HepG2 (cell line): ENCODE results near the gene ACSS1. TPM values are rescaled to one million over a fixed set of nuclear protein-coding genes. Genes with fewer than 3 reads are reported as not detected.

ENCODE experiments used
- ARHGAP35 ChIP-seq: sonication (generic); formaldehyde crosslinking; IDR thresholded peaks from 2 replicates; pipeline ENCODE4 v1.9.0; 2022; ENCODE audit warnings: mild to moderate bottlenecking, inconsistent platforms, moderate library complexity, missing genetic modification reagents, borderline replicate concordance
- HOXA9 ChIP-seq: sonication (generic); formaldehyde crosslinking; IDR thresholded peaks from 2 replicates; pipeline ENCODE4 v1.8.1; 2022; ENCODE audit warnings: missing genetic modification reagents, mild to moderate bottlenecking, moderate library complexity, borderline replicate concordance
- KLF12 ChIP-seq: sonication (generic); formaldehyde crosslinking; IDR thresholded peaks from 2 replicates; pipeline ENCODE4 v1.4.0; 2020; ENCODE audit warnings: missing genetic modification reagents, borderline replicate concordance
- KLF13 ChIP-seq: sonication (generic); formaldehyde crosslinking; IDR thresholded peaks from 2 replicates; pipeline ENCODE4 v1.4.0; 2020; ENCODE audit warnings: mild to moderate bottlenecking, missing genetic modification reagents
- MAZ ChIP-seq, 2 experiments: sonication (generic) in 1 of 2; formaldehyde crosslinking in 1 of 2; IDR thresholded peaks; 2 replicates each; pipeline versions ENCODE4 v1.5.0 to v1.6.1; 2012 to 2020; ENCODE audit warnings: low read depth in 2 of 2, mild to moderate bottlenecking in 2 of 2, borderline replicate concordance in 1 of 2, improper control_type of control experiment in 1 of 2, low read length in 1 of 2, missing genetic modification reagents in 1 of 2, moderate library complexity in 1 of 2
- MTERF4 ChIP-seq: sonication (generic); formaldehyde crosslinking; IDR thresholded peaks from 2 replicates; pipeline ENCODE4 v1.8.0; 2023; ENCODE audit warnings: mild to moderate bottlenecking, missing genetic modification reagents
- NFYC ChIP-seq: IDR thresholded peaks from 2 replicates; pipeline ENCODE4 v1.6.1; 2016; ENCODE audit warnings: missing genetic modification reagents, missing compliant biosample characterization
- RAD21 ChIP-seq: fragments of 450-650 bp; formaldehyde crosslinking; IDR thresholded peaks from 2 replicates; pipeline ENCODE4 v1.5.0; 2020; ENCODE audit warnings: mild to moderate bottlenecking
- ZBTB7A ChIP-seq: sonication (generic); formaldehyde crosslinking; IDR thresholded peaks from 2 replicates; pipeline ENCODE4 v1.8.0; 2022; ENCODE audit warnings: mild to moderate bottlenecking, missing genetic modification reagents
- ZFP91 ChIP-seq: sonication (generic); formaldehyde crosslinking; IDR thresholded peaks from 2 replicates; pipeline ENCODE4 v1.9.0; 2022; ENCODE audit warnings: missing genetic modification reagents, mild to moderate bottlenecking, borderline replicate concordance
- ZNF274 ChIP-seq: sonication (generic); formaldehyde crosslinking; IDR thresholded peaks from 2 replicates; pipeline ENCODE4 v1.5.1; 2020; ENCODE audit warnings: mild to moderate bottlenecking, missing genetic modification reagents
- ZSCAN5A ChIP-seq: sonication (generic); formaldehyde crosslinking; IDR thresholded peaks from 2 replicates; pipeline ENCODE4 v1.8.0; 2022; ENCODE audit warnings: mild to moderate bottlenecking, missing genetic modification reagents, borderline replicate concordance
- polyA plus RNA-seq, 8 experiments: library from polyadenylated mRNA; depleted of rRNA in 3 of 8; stranded (reverse) in 7 of 8; unstranded in 1 of 8; fragments of >200 nt; fragmentation: Illumina TruSeq in 4 of 8; extraction: Trizol in 4 of 8; gene quantifications; 2 replicates each; pipeline versions ENCODE4 v1.2.1 to v1.2.3, GENCODE V29; 2011 to 2016; ENCODE audit warnings: low read depth in 4 of 8, missing spikeins in 1 of 8, mixed read lengths in 1 of 8; ENCODE audit not compliant: insufficient read depth in 1 of 8
- total RNA-seq, 5 experiments: library from RNA; depleted of rRNA; stranded (reverse); fragments of >200 nt; fragmentation: Illumina TruSeq; extraction: Trizol; gene quantifications; 2 replicates each; pipeline ENCODE4 v1.2.3, GENCODE V29; 2016; ENCODE audit warnings: low read depth in 1 of 5
- TF ChIP-seq, protein P1 (sequence below): sonication (generic); formaldehyde crosslinking; IDR thresholded peaks from 2 replicates; pipeline ENCODE4 v1.4.0; 2020; ENCODE audit warnings: missing genetic modification reagents, mild to moderate bottlenecking, borderline replicate concordance
- TF ChIP-seq, protein P2 (sequence below): sonication (generic); formaldehyde crosslinking; IDR thresholded peaks from 2 replicates; pipeline ENCODE4 v1.4.0; 2020; ENCODE audit warnings: low read depth, missing genetic modification reagents

The ACSS1 gene
- total and polyA plus RNA-seq, 2 of the 13 experiments (the other 11 are each of a cell fraction or from before 2014, with no cell fraction given) = 15.2 to 41.6 TPM

- TF ChIP-seq, protein P1, sequence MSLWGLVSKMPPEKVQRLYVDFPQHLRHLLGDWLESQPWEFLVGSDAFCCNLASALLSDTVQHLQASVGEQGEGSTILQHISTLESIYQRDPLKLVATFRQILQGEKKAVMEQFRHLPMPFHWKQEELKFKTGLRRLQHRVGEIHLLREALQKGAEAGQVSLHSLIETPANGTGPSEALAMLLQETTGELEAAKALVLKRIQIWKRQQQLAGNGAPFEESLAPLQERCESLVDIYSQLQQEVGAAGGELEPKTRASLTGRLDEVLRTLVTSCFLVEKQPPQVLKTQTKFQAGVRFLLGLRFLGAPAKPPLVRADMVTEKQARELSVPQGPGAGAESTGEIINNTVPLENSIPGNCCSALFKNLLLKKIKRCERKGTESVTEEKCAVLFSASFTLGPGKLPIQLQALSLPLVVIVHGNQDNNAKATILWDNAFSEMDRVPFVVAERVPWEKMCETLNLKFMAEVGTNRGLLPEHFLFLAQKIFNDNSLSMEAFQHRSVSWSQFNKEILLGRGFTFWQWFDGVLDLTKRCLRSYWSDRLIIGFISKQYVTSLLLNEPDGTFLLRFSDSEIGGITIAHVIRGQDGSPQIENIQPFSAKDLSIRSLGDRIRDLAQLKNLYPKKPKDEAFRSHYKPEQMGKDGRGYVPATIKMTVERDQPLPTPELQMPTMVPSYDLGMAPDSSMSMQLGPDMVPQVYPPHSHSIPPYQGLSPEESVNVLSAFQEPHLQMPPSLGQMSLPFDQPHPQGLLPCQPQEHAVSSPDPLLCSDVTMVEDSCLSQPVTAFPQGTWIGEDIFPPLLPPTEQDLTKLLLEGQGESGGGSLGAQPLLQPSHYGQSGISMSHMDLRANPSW (CRISPR knock-in tag) = no peak
- TF ChIP-seq MTERF4 (CRISPR knock-in tag) (no peak), ZNF274 (CRISPR knock-in tag) (no peak), NFYC (CRISPR knock-in tag) (0 out of 2 replicates have a peak, but pooled peaks have one; percentile 15), KLF12 (CRISPR knock-in tag) (no peak), MAZ (IDR thresholded peaks at IDR 0.05; ENCODE audit: borderline replicate concordance, low read depth, low read length) (no peak), MAZ (CRISPR knock-in tag; IDR thresholded peaks at IDR 0.05; ENCODE audit: low read depth) (no peak), ARHGAP35 (CRISPR knock-in tag) (no peak), RAD21 (CRISPR knock-in tag) (peak; percentile 96), ZSCAN5A (CRISPR knock-in tag) (peak; percentile 48; the same call in 1 of the 2 replicates), HOXA9 (CRISPR knock-in tag) (no peak), ZFP91 (CRISPR knock-in tag) (no peak), ZBTB7A (CRISPR knock-in tag) (no peak), KLF13 (CRISPR knock-in tag) (no peak)
- TF ChIP-seq, protein P2, sequence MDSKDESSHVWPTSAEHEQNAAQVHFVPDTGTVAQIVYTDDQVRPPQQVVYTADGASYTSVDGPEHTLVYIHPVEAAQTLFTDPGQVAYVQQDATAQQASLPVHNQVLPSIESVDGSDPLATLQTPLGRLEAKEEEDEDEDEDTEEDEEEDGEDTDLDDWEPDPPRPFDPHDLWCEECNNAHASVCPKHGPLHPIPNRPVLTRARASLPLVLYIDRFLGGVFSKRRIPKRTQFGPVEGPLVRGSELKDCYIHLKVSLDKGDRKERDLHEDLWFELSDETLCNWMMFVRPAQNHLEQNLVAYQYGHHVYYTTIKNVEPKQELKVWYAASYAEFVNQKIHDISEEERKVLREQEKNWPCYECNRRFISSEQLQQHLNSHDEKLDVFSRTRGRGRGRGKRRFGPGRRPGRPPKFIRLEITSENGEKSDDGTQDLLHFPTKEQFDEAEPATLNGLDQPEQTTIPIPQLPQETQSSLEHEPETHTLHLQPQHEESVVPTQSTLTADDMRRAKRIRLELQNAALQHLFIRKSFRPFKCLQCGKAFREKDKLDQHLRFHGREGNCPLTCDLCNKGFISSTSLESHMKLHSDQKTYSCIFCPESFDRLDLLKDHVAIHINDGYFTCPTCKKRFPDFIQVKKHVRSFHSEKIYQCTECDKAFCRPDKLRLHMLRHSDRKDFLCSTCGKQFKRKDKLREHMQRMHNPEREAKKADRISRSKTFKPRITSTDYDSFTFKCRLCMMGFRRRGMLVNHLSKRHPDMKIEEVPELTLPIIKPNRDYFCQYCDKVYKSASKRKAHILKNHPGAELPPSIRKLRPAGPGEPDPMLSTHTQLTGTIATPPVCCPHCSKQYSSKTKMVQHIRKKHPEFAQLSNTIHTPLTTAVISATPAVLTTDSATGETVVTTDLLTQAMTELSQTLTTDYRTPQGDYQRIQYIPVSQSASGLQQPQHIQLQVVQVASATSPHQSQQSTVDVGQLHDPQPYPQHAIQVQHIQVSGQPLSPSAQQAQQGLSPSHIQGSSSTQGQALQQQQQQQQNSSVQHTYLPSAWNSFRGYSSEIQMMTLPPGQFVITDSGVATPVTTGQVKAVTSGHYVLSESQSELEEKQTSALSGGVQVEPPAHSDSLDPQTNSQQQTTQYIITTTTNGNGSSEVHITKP = no peak
Measured at GRCh38 chr20:25065625-25066338, 7.8 kb upstream of the ACSS1 start (continued).
